GM18517 (cell line): ENCODE results near the gene SLCO6A1.
"Not testable (repeated sequence)": the region's sequence is repeated elsewhere in the genome, so short reads cannot be mapped to it uniquely, and the experiment has no call there.

Source experiments
- ATAC-seq: cut with Tn5 transposase; IDR thresholded peaks from one replicate; pipeline ENCODE4 v1.9.1; 2021; ENCODE audit warnings: mild to moderate bottlenecking, moderate library complexity; ENCODE audit not compliant: unreplicated experiment

SLCO6A1 gene, protein sequence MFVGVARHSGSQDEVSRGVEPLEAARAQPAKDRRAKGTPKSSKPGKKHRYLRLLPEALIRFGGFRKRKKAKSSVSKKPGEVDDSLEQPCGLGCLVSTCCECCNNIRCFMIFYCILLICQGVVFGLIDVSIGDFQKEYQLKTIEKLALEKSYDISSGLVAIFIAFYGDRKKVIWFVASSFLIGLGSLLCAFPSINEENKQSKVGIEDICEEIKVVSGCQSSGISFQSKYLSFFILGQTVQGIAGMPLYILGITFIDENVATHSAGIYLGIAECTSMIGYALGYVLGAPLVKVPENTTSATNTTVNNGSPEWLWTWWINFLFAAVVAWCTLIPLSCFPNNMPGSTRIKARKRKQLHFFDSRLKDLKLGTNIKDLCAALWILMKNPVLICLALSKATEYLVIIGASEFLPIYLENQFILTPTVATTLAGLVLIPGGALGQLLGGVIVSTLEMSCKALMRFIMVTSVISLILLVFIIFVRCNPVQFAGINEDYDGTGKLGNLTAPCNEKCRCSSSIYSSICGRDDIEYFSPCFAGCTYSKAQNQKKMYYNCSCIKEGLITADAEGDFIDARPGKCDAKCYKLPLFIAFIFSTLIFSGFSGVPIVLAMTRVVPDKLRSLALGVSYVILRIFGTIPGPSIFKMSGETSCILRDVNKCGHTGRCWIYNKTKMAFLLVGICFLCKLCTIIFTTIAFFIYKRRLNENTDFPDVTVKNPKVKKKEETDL

GRCh38 chr5:102498271-102499034 is at the start of gene SLCO6A1:
TSS of gene SLCO6A1 (minus strand) at chr5:102499001. CDS start at chr5:102498844, 157 bp downstream.
- ATAC-seq = no peak

DNA sequence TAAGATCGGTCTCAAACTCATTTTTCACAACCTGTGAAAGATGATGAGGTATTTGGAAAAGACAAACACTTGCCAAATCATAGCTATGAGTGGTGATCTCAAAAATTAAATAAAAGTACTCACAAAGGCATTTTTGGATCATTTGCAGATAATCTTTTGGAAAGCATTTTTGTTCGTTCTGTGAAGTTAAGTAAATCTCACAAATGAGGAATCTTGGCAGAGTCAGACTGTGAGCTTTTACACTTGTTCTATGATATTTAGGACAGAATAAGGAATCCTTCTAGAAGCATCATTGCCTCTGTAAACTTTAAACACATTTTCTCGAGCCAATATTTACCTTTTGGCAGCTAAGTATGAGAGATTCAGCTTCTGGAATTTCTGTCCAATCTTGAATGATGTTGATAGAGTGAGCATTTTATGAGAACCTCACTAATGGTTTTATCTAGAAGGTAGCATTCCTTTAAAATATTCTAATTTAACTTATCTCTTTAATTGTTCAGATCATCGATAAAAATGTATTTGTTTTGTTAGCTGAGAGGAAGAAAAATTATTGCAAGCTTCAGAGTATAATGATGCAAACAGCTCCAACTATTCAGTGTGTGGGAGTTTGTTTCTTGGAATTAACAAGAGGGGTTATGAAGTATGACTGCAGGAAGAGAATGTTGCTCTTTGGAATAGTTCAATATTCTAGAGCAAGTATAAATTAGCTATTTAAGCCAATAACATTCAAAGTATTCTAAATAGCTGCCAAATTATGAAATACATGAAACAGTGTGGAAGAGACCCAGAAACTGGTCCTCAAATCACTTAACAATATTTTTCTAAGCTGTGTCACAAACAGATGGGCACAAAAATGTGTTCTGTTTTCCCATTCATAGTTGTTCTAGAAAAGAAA is 48.6 kb upstream of the SLCO6A1 start:
- ATAC-seq = no peak

GRCh38 chr5:102545175-102545574 is 46.4 kb upstream of the SLCO6A1 start:
- peak; percentile 73 for ATAC-seq

GRCh38 chr5:102542057-102542456 is 43.3 kb upstream of the SLCO6A1 start:
- no peak for ATAC-seq

DNA sequence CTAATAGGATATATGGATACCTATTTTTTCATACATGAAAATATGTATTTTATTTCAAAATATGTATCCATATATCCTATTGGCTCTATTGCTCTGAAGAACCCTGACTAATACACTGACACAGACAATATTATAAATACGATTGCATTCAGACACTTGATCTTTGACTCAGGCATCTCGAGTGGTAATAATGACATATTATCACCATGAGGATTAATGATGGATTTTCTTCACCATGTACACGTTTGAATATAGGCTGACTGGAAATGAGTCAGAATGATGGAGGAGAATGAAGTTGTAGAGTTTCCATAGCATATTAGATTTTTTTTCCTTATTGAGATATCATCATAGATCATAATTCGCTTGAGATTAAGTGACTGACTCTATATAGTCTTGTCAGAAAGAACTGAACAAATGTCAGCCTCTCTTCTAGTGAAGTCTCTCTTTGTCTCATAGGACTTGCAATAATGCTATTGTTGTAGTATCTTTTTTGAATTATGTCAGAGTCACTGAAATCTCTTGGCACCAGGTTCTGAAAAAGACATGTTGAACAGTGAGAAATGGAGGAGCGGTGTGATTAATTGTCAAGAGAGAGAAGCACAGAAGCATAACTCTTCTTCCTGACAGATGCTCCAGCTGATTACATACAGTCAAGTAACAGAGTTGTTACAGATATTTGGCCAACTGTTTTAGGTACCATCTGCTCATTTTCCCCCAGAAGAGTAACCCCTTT is 41.4 kb upstream of the SLCO6A1 start:
- ATAC-seq = no peak

GRCh38 chr5:102539562-102539961 is 40.8 kb upstream of the SLCO6A1 start:
- no peak for ATAC-seq

- ATAC-seq = no peak
These were observed 38.2 kb upstream of the SLCO6A1 start for GRCh38 chr5:102537011-102537410.

GRCh38 chr5:102536323-102536928 is 37.6 kb upstream of the SLCO6A1 start:
- no peak for ATAC-seq

DNA sequence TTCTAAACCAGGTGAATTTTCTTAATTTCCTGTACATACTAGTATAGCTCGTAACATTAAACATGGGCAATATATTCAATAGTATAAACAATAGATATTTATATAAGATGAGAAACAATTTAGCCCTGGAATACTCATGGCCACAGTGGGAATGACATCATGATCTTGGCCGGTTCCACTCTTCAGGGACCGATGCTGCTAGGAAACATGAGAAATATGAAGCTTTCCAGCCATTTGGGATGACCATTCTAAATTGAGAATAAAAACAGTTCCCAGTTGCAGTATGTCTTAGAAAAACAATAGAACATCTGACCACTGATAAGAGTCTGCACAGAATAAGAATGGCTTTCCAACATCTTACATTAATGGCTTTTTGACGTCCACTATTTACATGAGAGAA is 33.3 kb upstream of the SLCO6A1 start:
- ATAC-seq = no peak

GRCh38 chr5:102531506-102531905 is 32.7 kb upstream of the SLCO6A1 start:
- peak; percentile 98 for ATAC-seq

GRCh38 chr5:102529447-102529846 is 30.6 kb upstream of the SLCO6A1 start:
- no peak for ATAC-seq

GRCh38 chr5:102529031-102529430 is 30.2 kb upstream of the SLCO6A1 start:
- no peak for ATAC-seq

GRCh38 chr5:102528600-102528999 is 29.8 kb upstream of the SLCO6A1 start:
- no peak for ATAC-seq

DNA sequence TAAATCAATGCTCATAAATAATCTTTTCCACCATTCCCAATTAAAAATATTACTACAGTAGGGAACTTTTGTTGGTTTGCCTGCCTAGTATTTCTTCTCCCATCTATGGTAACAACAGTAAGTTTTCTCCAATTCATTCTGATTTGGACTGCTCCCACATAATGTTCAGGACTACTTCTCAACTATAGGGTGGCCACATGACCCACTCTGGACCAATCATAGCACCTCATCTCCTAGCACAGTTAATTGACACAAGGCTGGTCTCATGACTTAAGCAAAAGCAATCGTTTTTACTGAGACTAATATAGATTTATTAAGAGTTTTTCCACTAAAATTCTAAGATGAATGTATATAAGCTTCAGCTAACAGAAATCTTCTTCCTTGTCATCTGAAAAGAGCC is 28.7 kb upstream of the SLCO6A1 start:
- no peak for ATAC-seq

DNA sequence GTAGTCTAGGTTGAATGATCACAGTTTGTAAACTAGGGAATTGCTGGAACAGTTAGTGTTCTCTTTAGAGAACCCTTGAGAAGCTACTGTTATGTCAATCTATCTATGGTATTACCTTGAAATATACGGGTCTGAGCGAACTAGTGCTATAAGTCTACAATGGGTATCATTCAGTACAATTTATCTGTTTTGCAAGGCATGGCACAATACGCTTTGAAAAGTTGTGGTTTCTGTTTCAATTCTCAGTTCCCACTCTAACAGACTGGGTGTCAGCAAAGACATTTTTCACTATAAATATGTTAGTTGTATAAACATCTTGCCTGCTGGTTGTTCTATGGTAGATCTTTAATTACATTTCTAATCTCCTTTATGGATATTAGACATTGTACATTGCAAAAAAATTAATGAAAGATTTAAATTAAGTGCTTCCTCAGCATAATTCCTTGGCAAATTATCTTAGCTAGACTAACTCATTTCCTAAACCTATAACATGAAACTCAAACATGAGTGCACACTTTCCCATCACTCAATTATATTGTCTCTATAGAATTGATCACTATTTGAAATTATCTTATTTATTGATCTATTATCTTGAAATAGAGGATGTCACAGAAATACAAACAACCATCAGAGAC is 24.9 kb upstream of the SLCO6A1 start:
- ATAC-seq = peak; percentile 100

DNA sequence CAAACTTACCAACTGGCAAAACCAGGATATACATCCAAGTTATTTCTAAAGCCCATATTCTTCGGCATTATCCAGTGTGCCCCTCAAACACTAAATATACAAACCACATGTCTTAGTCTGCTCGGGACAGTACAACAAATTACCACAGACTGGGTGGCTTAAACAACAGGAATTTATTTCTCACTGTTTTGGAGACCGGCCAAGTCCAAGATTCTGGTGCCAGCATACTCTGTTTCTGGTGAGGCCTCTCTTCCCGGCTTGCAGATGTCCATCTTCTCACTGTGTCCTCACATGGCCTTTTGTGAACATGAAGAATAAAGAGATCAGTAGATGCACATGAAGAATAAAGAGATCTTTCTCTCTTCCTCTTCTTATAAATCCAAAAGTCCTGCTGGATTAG is 12.9 kb upstream of the SLCO6A1 start:
- ATAC-seq = no peak

- ATAC-seq = not testable (repeated sequence)
These were observed 7.4 kb downstream of the SLCO6A1 start for GRCh38 chr5:102491261-102491914.

- no peak for ATAC-seq
These were observed 15.1 kb downstream of the SLCO6A1 start for GRCh38 chr5:102483736-102484135.
